ENCODE measurements around the gene OLFM1. TPM values are rescaled to one million over a fixed set of nuclear protein-coding genes. Genes with fewer than 3 reads are reported as not detected.

The OLFM1 gene
- total RNA-seq, 1 experiment from 2014 or later: 0.44 TPM

DNA sequence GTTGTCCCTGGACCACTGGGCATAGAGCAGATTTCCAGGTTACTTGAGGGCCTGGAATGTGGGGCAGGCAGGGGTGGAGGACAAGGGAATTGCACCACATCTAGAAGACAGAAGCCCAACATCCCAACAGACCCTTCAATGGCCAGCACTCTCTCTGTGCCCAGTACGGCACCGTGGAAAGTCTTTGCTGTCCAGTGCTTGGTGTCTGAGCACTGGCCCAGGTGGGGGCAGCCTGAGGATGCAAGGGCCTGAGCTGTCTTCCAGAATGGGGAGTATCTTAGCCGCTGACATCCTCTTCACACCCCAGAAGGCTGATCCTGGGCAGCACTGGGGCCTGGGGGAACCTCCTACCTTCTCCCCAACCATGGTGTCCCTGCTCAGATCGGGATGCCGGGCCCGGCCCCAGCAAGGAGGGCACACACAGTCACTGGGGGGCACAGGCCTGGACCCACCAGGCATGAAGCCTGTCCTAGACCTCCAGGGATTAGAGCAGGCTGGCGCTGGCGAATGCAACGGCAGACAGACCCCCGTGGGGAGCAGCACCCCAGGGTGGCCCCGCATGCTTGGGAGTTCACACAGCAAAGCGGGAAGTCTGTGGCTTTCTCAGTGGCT, 40.6 kb upstream of the OLFM1 start:
- TF ChIP-seq, protein P1, sequence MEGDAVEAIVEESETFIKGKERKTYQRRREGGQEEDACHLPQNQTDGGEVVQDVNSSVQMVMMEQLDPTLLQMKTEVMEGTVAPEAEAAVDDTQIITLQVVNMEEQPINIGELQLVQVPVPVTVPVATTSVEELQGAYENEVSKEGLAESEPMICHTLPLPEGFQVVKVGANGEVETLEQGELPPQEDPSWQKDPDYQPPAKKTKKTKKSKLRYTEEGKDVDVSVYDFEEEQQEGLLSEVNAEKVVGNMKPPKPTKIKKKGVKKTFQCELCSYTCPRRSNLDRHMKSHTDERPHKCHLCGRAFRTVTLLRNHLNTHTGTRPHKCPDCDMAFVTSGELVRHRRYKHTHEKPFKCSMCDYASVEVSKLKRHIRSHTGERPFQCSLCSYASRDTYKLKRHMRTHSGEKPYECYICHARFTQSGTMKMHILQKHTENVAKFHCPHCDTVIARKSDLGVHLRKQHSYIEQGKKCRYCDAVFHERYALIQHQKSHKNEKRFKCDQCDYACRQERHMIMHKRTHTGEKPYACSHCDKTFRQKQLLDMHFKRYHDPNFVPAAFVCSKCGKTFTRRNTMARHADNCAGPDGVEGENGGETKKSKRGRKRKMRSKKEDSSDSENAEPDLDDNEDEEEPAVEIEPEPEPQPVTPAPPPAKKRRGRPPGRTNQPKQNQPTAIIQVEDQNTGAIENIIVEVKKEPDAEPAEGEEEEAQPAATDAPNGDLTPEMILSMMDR (conservative IDR thresholded peaks at IDR 0.05; ENCODE audit: low read depth, low read length): no peak
- TF ChIP-seq EZH2phosphoT487 (IDR thresholded peaks at IDR 0.05; ENCODE audit: borderline replicate concordance, low read length) (no peak), EZH2 (IDR thresholded peaks at IDR 0.05; ENCODE audit: low read length, unreplicated experiment) (no peak)
- intact Hi-C loops (cut with micrococcal nuclease): no loop called here
- H3K27me3 ChIP-seq (ENCODE audit: low read length): no peaks in the 10 kb centered on the region; the same call in 1 of the 2 replicates
- no peak overlapping the region for H3K4me2 ChIP-seq (ENCODE audit: low read length)
- H3K4me3 ChIP-seq (ENCODE audit: low read length): no peak overlapping the region
- H4K20me1 ChIP-seq (ENCODE audit: low read length): no peaks in the 10 kb centered on the region
- H2AFZ ChIP-seq (ENCODE audit: low read length): no peak overlapping the region
- ChIA-PET POLR2A (ENCODE audit: unreplicated experiment) (no interaction called here), CTCF (no interaction called here)
- no peaks in the 10 kb centered on the region for H3K9me3 ChIP-seq (ENCODE audit: low read length)
- no peaks in the 10 kb centered on the region for H3K79me2 ChIP-seq (ENCODE audit: low read length)
- ATAC-seq (no peak), DNase-seq (no peak)
- no peak overlapping the region for H3K9ac ChIP-seq (ENCODE audit: low read length)
- H3K36me3 ChIP-seq (ENCODE audit: low read depth, low read length): no peaks in the 10 kb centered on the region
- no peaks in the 10 kb centered on the region for H3F3A ChIP-seq (ENCODE audit: low read length, unreplicated experiment)
- no peaks in the 10 kb centered on the region for H3K9me2 ChIP-seq (replicated peaks; ENCODE audit: low read length)
- no TSS peak for BruUV-seq (replicated peaks)
- no peak overlapping the region for H3K27ac ChIP-seq (ENCODE audit: low read length)
- H3K4me1 ChIP-seq (ENCODE audit: insufficient read depth, low read length): no peaks in the 10 kb centered on the region

GRCh38 chr9:135047521-135047920, 39.9 kb upstream of the OLFM1 start:
- Histone ChIP-seq H3K79me2 (ENCODE audit: low read length) (no peaks in the 10 kb centered on the region), H3K27ac (ENCODE audit: low read length) (no peak overlapping the region), H3K4me2 (ENCODE audit: low read length) (no peak overlapping the region), H3K36me3 (ENCODE audit: low read depth, low read length) (no peaks in the 10 kb centered on the region), H3F3A (ENCODE audit: low read length, unreplicated experiment) (no peaks in the 10 kb centered on the region), H3K9ac (ENCODE audit: low read length) (no peak overlapping the region), H4K20me1 (ENCODE audit: low read length) (no peaks in the 10 kb centered on the region), H2AFZ (ENCODE audit: low read length) (no peak overlapping the region), H3K9me2 (replicated peaks; ENCODE audit: low read length) (no peaks in the 10 kb centered on the region), H3K9me3 (ENCODE audit: low read length) (no peaks in the 10 kb centered on the region), H3K27me3 (ENCODE audit: low read length) (no peaks in the 10 kb centered on the region), H3K4me3 (ENCODE audit: low read length) (no peak overlapping the region), H3K4me1 (ENCODE audit: insufficient read depth, low read length) (no peaks in the 10 kb centered on the region)
- no peak for DNase-seq
- TF ChIP-seq EZH2 (IDR thresholded peaks at IDR 0.05; ENCODE audit: low read length, unreplicated experiment): no peak
- TF ChIP-seq, protein P1 (conservative IDR thresholded peaks at IDR 0.05; ENCODE audit: low read depth, low read length): no peak
- no peak for TF ChIP-seq EZH2phosphoT487 (IDR thresholded peaks at IDR 0.05; ENCODE audit: borderline replicate concordance, low read length)
- ChIA-PET CTCF (no interaction called here), POLR2A (ENCODE audit: unreplicated experiment) (no interaction called here)
- no TSS peak for BruUV-seq (replicated peaks)
- intact Hi-C loops (cut with micrococcal nuclease): no loop called here
- ATAC-seq: no peak

DNA sequence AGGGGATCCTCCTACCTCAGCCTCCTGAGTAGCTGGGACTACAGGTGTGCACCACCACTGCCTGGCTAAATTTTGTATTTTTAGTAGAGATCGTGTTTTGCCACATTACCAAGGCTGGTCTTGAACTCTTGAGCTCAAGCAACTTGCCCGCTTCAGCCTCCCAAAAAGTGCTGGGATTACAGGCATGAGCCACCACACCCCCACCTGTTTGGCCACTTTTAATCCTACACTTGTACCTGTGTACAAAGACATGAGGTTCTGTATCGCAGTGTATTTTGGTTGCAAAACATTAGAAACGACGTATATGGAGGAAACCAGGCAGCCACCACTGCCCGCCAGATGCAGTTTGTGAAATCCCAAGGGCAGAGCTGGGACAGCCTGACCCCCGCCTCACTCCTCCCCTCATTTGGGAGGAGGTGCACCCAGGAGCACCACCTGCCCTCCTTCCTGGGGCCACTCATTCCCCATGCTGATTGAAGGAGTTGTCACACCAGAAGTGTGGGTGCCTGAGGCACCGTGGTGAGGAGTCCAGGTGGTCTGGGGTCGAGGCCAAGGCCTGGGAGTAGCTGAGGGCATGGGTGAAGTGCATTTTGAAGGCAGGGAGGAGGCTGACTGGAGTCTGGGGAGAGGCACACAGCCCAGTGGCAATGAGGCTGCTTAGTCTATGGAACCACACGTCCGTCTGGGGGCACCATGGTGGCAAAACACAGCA, 39.3 kb upstream of the OLFM1 start:
- no peaks in the 10 kb centered on the region for H3K36me3 ChIP-seq (ENCODE audit: low read depth, low read length)
- intact Hi-C loops (cut with micrococcal nuclease): no loop called here
- ATAC-seq (no peak), DNase-seq (no peak)
- no peaks in the 10 kb centered on the region for H3K9me3 ChIP-seq (ENCODE audit: low read length)
- no peaks in the 10 kb centered on the region for H3K27me3 ChIP-seq (ENCODE audit: low read length)
- TF ChIP-seq, protein P1 (conservative IDR thresholded peaks at IDR 0.05; ENCODE audit: low read depth, low read length): no peak
- TF ChIP-seq EZH2phosphoT487 (IDR thresholded peaks at IDR 0.05; ENCODE audit: borderline replicate concordance, low read length): no peak
- no peak for TF ChIP-seq EZH2 (IDR thresholded peaks at IDR 0.05; ENCODE audit: low read length, unreplicated experiment)
- H3F3A ChIP-seq (ENCODE audit: low read length, unreplicated experiment): no peaks in the 10 kb centered on the region
- no peaks in the 10 kb centered on the region for H3K79me2 ChIP-seq (ENCODE audit: low read length)
- H3K4me3 ChIP-seq (ENCODE audit: low read length): no peak overlapping the region
- no TSS peak for BruUV-seq (replicated peaks)
- no peak overlapping the region for H3K4me2 ChIP-seq (ENCODE audit: low read length)
- no peaks in the 10 kb centered on the region for H4K20me1 ChIP-seq (ENCODE audit: low read length)
- H3K9ac ChIP-seq (ENCODE audit: low read length): no peak overlapping the region
- POLR2A ChIA-PET (ENCODE audit: unreplicated experiment): no interaction called here
- no peak overlapping the region for H2AFZ ChIP-seq (ENCODE audit: low read length)
- H3K4me1 ChIP-seq (ENCODE audit: insufficient read depth, low read length): no peaks in the 10 kb centered on the region
- H3K27ac ChIP-seq (ENCODE audit: low read length): no peak overlapping the region
- CTCF ChIA-PET: no interaction called here
- H3K9me2 ChIP-seq (replicated peaks; ENCODE audit: low read length): no peaks in the 10 kb centered on the region

Data from PC-3 (cell line).